CD4-positive, alpha-beta T cell treated with Interleukin-10 for 1 hour (primary cell): Measurements from ENCODE around the gene ACAP2.
"Not testable (repeated sequence)": the region's sequence is repeated elsewhere in the genome, so short reads cannot be mapped to it uniquely, and the experiment has no call there.

Experiments used
- DNase-seq: peaks from one replicate; pipeline ENCODE4 v3.0.0-alpha.2; 2020

Gene ACAP2

GRCh38 chr3:195241592-195242355, 201.0 kb downstream of the ACAP2 start:
- no peak for DNase-seq

GRCh38 chr3:195240939-195241338, 201.9 kb downstream of the ACAP2 start:
- no peak for DNase-seq

GRCh38 chr3:195240171-195240701, 202.6 kb downstream of the ACAP2 start:
- no peak for DNase-seq

- no peak for DNase-seq
These were observed 203.7 kb downstream of the ACAP2 start for GRCh38 chr3:195239121-195239520.

GRCh38 chr3:195238586-195239118, 204.2 kb downstream of the ACAP2 start:
- DNase-seq = no peak

- DNase-seq = no peak
These were observed 204.7 kb downstream of the ACAP2 start for GRCh38 chr3:195238081-195238571.

- no peak for DNase-seq
These were observed 205.8 kb downstream of the ACAP2 start for GRCh38 chr3:195236801-195237570.

GRCh38 chr3:195236076-195236798, 206.6 kb downstream of the ACAP2 start:
- no peak for DNase-seq

GRCh38 chr3:195230244-195230643, 212.6 kb downstream of the ACAP2 start:
- no peak for DNase-seq

GRCh38 chr3:195228886-195229285, 213.9 kb downstream of the ACAP2 start:
- not testable (repeated sequence) for DNase-seq

- DNase-seq = no peak
These were observed 214.9 kb downstream of the ACAP2 start for GRCh38 chr3:195227871-195228270.

GRCh38 chr3:195226900-195227447, 215.8 kb downstream of the ACAP2 start:
- no peak for DNase-seq

GRCh38 chr3:195226445-195226844, 216.4 kb downstream of the ACAP2 start:
- no peak for DNase-seq

GRCh38 chr3:195224980-195225580, 217.7 kb downstream of the ACAP2 start:
- no peak for DNase-seq
